Right lobe of liver (tissue), 4 donors: Measurements from ENCODE around the gene DNM3.

Experiments
- POLR2A ChIP-seq: fragments of 450-650 bp; IDR thresholded peaks from one replicate; pipeline ENCODE4 v1.6.1; 2017; ENCODE audit warnings: antibody characterized with exemption, mild to moderate bottlenecking
- TF ChIP-seq, protein P1 (sequence below), 4 donors: fragments of 200-600 bp in 3 of 4; fragments of 450-650 bp in 1 of 4; IDR thresholded peaks; one replicate each; pipeline versions ENCODE4 v1.5.1 to v1.8.0; 2016 to 2022; ENCODE audit warnings: antibody characterized with exemption in 4 of 4, mild to moderate bottlenecking in 2 of 4
- donor health status: DM: no; HTN: no; CAD: no.
- donor health status: DM: no; HTN: no; CAD: no.
- donor health status: DM: no; HTN: yes; CAD: no.

DNA sequence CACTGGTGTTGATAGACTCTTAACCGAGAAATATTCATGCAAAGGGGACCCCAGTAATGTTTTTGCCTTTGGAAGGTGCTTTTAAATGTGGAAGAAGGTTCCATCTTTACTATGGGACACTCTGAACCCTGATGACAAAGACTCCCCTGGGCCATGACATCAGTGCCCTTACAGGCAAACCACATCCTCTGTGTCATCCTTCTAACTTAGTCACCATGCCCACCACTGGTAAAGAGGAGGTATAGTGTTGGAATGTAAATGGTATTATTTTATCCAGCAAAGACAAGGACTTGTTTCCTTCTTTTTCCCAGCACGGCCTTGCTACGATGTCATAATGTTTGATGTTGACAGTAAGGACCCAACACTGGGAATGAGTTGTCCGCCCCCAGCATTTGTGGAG, 47.2 kb upstream of the DNM3 start:
- TF ChIP-seq, protein P1, sequence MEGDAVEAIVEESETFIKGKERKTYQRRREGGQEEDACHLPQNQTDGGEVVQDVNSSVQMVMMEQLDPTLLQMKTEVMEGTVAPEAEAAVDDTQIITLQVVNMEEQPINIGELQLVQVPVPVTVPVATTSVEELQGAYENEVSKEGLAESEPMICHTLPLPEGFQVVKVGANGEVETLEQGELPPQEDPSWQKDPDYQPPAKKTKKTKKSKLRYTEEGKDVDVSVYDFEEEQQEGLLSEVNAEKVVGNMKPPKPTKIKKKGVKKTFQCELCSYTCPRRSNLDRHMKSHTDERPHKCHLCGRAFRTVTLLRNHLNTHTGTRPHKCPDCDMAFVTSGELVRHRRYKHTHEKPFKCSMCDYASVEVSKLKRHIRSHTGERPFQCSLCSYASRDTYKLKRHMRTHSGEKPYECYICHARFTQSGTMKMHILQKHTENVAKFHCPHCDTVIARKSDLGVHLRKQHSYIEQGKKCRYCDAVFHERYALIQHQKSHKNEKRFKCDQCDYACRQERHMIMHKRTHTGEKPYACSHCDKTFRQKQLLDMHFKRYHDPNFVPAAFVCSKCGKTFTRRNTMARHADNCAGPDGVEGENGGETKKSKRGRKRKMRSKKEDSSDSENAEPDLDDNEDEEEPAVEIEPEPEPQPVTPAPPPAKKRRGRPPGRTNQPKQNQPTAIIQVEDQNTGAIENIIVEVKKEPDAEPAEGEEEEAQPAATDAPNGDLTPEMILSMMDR (IDR thresholded peaks at IDR 0.05) = no peak
- no peak for TF ChIP-seq POLR2A
